Measurements from ENCODE around the gene UNC13A.
A peak's percentile ranks its signal among the peaks of the same experiment; 100 is the strongest.

Gene UNC13A

DNA sequence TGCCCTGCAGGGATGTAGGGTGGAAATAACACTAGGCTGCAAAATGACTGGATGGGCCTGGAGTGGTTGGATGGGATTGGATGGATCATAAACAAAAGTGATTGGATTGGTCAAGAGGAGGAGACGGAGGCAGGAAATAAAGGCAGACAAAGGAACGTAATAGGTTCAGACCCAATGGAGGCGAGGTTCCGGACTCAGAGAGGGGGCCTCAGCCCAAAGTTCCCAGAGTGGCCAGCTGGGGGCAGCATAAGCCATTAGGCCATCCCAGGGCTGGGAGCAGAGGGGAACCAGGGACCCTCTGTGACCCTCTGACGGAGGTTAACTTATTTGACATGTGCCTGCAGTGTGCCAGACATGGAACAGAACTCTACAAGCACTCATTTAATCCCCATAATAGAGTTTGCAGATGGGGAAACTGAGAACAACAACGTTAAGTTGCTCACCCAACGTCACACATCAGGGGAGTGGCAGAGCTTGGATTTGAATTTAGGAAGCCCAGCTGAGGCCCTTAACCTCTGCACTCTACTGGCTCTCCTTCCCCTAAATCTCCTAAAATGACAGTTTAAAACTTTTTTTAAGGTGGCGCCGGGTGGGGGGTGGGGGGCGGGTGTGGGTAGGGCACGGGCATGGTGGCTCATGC is 15.8 kb upstream of the UNC13A start:
- peak; percentile 36 for DNase-seq
- H3K36me3 ChIP-seq (replicated peaks), result no peaks in the 10 kb centered on the region
- in situ Hi-C loops (cut with HindIII; ENCODE audit: low pct_ligation_motif_present, low sequenced_read_pairs), result no loop called here
- H3K27me3 ChIP-seq (replicated peaks), result peaks cover 1% of the 10 kb centered on the region
- TF ChIP-seq, protein P1, sequence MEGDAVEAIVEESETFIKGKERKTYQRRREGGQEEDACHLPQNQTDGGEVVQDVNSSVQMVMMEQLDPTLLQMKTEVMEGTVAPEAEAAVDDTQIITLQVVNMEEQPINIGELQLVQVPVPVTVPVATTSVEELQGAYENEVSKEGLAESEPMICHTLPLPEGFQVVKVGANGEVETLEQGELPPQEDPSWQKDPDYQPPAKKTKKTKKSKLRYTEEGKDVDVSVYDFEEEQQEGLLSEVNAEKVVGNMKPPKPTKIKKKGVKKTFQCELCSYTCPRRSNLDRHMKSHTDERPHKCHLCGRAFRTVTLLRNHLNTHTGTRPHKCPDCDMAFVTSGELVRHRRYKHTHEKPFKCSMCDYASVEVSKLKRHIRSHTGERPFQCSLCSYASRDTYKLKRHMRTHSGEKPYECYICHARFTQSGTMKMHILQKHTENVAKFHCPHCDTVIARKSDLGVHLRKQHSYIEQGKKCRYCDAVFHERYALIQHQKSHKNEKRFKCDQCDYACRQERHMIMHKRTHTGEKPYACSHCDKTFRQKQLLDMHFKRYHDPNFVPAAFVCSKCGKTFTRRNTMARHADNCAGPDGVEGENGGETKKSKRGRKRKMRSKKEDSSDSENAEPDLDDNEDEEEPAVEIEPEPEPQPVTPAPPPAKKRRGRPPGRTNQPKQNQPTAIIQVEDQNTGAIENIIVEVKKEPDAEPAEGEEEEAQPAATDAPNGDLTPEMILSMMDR (IDR thresholded peaks at IDR 0.05; ENCODE audit: low read depth, low read length, missing control alignments), result peak; percentile 80
- H3K4me3 ChIP-seq (ENCODE audit: low read depth, low read length), result no peak overlapping the region
- H3K27ac ChIP-seq, result no peak overlapping the region

DNA sequence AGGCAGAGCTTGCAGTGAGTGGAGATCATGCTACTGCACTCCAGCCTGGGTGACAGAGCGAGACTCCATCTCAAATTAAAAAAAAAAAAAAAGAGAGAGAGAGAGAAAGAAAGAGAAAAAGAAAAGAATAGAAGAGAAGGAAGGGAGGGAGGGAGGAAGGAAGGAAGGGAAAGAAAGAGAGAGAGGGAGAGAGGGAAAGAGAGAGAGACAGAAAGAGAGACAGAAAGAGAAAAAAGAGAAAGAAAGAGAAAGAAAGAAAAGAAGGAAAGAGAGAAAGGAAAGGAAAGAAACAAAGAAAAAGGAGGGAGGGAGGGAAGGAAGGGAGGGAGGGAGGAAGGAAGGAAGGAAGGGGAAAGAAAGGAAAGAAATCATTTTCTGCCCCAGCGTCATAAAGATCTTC is 7.0 kb upstream of the UNC13A start:
- Histone ChIP-seq H3K27me3 (replicated peaks) (peaks cover 3% of the 10 kb centered on the region), H3K36me3 (replicated peaks) (no peaks in the 10 kb centered on the region), H3K4me3 (ENCODE audit: low read depth, low read length) (no peak overlapping the region), H3K27ac (no peak overlapping the region)
- in situ Hi-C loops (cut with HindIII; ENCODE audit: low pct_ligation_motif_present, low sequenced_read_pairs), result no loop called here
- TF ChIP-seq, protein P1 (IDR thresholded peaks at IDR 0.05; ENCODE audit: low read depth, low read length, missing control alignments), result no peak
- DNase-seq, result no peak

DNA sequence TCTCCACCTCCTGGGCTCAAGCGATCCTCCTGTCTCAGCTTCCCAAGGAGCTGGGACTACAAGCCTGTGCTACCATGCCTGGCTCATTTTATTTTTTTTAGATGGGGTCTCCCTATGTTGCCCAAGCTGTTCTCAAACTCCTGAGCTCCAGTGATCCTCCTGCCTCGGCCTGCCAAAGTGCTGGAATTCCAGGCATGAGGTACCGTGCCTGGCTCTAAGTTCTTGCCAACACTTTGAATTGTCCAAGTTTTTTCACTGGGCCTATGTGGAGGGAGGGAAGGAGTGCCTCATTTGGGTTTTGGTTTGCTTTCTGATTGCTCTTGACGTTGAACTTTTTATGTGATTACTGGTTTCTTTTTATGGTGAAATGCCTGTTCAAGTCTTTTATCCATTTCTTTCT is 4.4 kb upstream of the UNC13A start:
- no peak for DNase-seq
- Histone ChIP-seq H3K4me3 (ENCODE audit: low read depth, low read length) (no peak overlapping the region), H3K27me3 (replicated peaks) (no peaks in the 10 kb centered on the region), H3K27ac (no peak overlapping the region), H3K36me3 (replicated peaks) (no peaks in the 10 kb centered on the region)
- TF ChIP-seq, protein P1 (IDR thresholded peaks at IDR 0.05; ENCODE audit: low read depth, low read length, missing control alignments), result no peak
- in situ Hi-C loops (cut with HindIII; ENCODE audit: low pct_ligation_motif_present, low sequenced_read_pairs), result no loop called here

DNA sequence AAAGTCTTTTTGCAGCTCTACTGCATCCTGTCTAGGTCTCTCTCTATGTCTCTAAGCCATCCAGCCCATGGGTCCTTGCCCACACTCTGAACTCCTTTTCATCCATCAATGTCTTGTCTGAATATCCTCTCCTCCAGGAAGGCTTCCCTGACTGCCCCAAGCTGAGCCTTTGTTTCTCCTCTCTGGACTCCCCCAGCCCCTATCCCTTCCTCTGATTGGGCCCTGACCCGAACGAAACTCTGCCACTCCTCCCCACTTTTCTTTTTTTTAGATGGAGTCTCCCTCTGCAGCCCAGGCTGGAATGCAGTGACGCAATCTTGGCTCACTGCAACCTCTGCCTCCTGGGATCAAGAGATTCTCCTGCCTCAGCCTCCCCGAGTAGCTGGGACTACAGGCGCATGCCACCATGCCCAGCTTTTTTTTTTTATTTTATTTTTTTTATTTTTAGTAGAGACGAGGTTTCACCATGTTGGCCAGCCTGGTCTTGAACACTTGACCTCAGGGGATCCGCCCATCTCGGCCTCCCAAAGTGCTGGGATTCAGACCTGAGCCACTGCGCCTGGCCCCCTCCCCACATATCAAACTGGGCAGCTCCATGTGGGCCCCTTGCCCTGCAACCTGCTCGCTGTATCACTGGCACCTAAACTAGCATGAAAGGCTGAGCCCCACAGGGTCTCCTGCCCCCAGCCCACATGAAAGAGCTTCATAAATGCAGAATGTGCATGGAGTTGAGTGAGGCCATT is 870 bp upstream of the UNC13A start:
- in situ Hi-C loops (cut with HindIII; ENCODE audit: low pct_ligation_motif_present, low sequenced_read_pairs), result no loop called here
- Histone ChIP-seq H3K27ac (no peak overlapping the region), H3K4me3 (ENCODE audit: low read depth, low read length) (no peak overlapping the region), H3K27me3 (replicated peaks) (no peaks in the 10 kb centered on the region), H3K36me3 (replicated peaks) (no peaks in the 10 kb centered on the region)
- TF ChIP-seq, protein P1 (IDR thresholded peaks at IDR 0.05; ENCODE audit: low read depth, low read length, missing control alignments), result no peak
- no peak for DNase-seq

DNA sequence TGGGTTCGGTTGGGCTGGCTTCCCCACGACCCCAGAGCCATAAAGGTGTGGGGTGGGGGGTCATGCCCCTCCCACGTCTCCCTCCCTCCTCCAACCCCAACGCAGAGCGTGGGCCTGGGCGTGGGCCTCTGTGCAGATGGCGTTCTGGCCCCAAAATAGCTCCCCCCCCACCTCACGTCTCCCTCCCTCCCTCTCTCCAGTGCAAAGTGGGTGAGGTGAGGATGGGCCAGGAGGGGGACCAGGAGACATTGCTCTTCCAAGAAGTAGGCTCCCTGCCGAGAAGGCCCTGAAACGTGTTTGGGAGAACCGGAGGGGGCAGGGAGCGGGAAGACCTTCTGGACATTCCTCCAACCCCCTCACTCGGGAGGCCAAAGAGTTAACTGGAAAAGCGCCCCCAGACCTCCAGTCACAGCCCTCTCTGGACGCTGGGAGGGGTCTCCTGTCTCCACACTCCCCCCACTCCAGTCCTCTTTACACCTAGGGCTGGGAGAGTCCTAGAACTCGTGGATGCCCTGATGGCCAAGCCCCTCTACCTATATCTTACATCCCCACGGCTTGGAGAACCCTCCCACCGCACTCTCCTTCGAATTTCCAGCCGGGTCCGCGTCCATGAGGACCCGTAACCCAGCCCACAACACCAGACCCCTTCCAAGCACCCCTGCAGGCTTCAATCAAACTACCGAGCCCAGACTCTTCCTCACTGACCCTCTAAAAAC is 855 bp downstream of the UNC13A start:
- H3K4me3 ChIP-seq (ENCODE audit: low read depth, low read length), result peak overlapping the region; percentile 50
- H3K27ac ChIP-seq, result no peak overlapping the region
- DNase-seq, result no peak
- in situ Hi-C loops (cut with HindIII; ENCODE audit: low pct_ligation_motif_present, low sequenced_read_pairs), result no loop called here
- no peaks in the 10 kb centered on the region for H3K27me3 ChIP-seq (replicated peaks)
- H3K36me3 ChIP-seq (replicated peaks), result no peaks in the 10 kb centered on the region
- TF ChIP-seq, protein P1 (IDR thresholded peaks at IDR 0.05; ENCODE audit: low read depth, low read length, missing control alignments), result no peak
